Neuronal stem cell (in vitro differentiated cells): Measurements from ENCODE around the gene TSPAN7. TPM values are rescaled to one million over a fixed set of nuclear protein-coding genes. Genes with fewer than 3 reads are reported as not detected.

Experiments
- DNase-seq: peaks from one replicate; pipeline ENCODE4 v3.0.0-alpha.2; 2013; ENCODE audit warnings: low spot score
- H2AFZ ChIP-seq: one replicate; pipeline ENCODE4 v1.6.1; 2013; ENCODE audit warnings: mild to moderate bottlenecking, low read length, inconsistent platforms
- H2AK5ac ChIP-seq: 2 replicates; pipeline ENCODE4 v1.6.1; 2013; ENCODE audit warnings: low read depth, mild to moderate bottlenecking, inconsistent platforms, low read length, moderate library complexity, mixed read lengths
- H2BK120ac ChIP-seq: 2 replicates; pipeline ENCODE4 v1.6.1; 2013; ENCODE audit warnings: low read depth, mild to moderate bottlenecking, inconsistent platforms, low read length, moderate library complexity, mixed read lengths
- H2BK12ac ChIP-seq: one replicate; pipeline ENCODE4 v1.6.1; 2013; ENCODE audit warnings: low read length, inconsistent platforms
- H2BK15ac ChIP-seq: 2 replicates; pipeline ENCODE4 v1.6.1; 2013; ENCODE audit warnings: mild to moderate bottlenecking, low read length, inconsistent platforms, mixed read lengths
- H2BK5ac ChIP-seq: one replicate; pipeline ENCODE4 v1.6.1; 2013; ENCODE audit warnings: inconsistent platforms, mild to moderate bottlenecking, low read length, moderate library complexity
- H3K14ac ChIP-seq: one replicate; pipeline ENCODE4 v1.6.1; 2013; ENCODE audit warnings: low read length, inconsistent platforms
- H3K18ac ChIP-seq: 2 replicates; pipeline ENCODE4 v1.6.1; 2013; ENCODE audit warnings: low read length, inconsistent platforms
- H3K23ac ChIP-seq: 2 replicates; pipeline ENCODE4 v1.6.1; 2013; ENCODE audit warnings: low read depth, mild to moderate bottlenecking, mixed read lengths, low read length, inconsistent platforms; ENCODE audit not compliant: poor library complexity
- H3K27ac ChIP-seq: replicated peaks from 3 replicates; pipeline ENCODE4 v1.5.1; 2013; ENCODE audit warnings: low read length, inconsistent platforms
- H3K27me3 ChIP-seq, 3 experiments: 2 replicates each; pipeline ENCODE4 v1.6.1; 2013; ENCODE audit warnings: low read length in 3 of 3, mild to moderate bottlenecking in 2 of 3, inconsistent platforms in 1 of 3, low read depth in 1 of 3, mixed read lengths in 1 of 3, moderate library complexity in 1 of 3; ENCODE audit not compliant: control insufficient read depth in 3 of 3, insufficient read depth in 3 of 3
- H3K36me3 ChIP-seq, 2 donors: replicated peaks in 1 of 2; 2 replicates each; pipeline ENCODE4 v1.6.1; 2013; ENCODE audit warnings: low read length in 2 of 2; ENCODE audit not compliant: control insufficient read depth in 2 of 2, insufficient read depth in 2 of 2
- H3K4ac ChIP-seq: 2 replicates; pipeline ENCODE4 v1.6.1; 2013; ENCODE audit warnings: inconsistent platforms, mild to moderate bottlenecking, low read length, moderate library complexity
- H3K4me1 ChIP-seq, 2 donors: 1 replicate in 1 of 2; 2 replicates in 1 of 2; pipeline ENCODE4 v1.6.1; 2013; ENCODE audit warnings: low read length in 2 of 2, low read depth in 1 of 2; ENCODE audit not compliant: control insufficient read depth in 2 of 2, insufficient read depth in 1 of 2
- H3K4me2 ChIP-seq: one replicate; pipeline ENCODE4 v1.6.1; 2013; ENCODE audit warnings: mild to moderate bottlenecking, low read length, inconsistent platforms; ENCODE audit not compliant: insufficient read depth, poor library complexity, severe bottlenecking
- H3K4me3 ChIP-seq, 2 donors: 2 replicates each; pipeline ENCODE4 v1.5.1; 2013; ENCODE audit warnings: low read length in 2 of 2, mild to moderate bottlenecking in 2 of 2, inconsistent platforms in 1 of 2, moderate library complexity in 1 of 2
- H3K79me1 ChIP-seq: one replicate; pipeline ENCODE4 v1.6.1; 2013; ENCODE audit warnings: low read depth, mild to moderate bottlenecking, inconsistent platforms, low read length, moderate library complexity
- H3K9ac ChIP-seq: one replicate; pipeline ENCODE4 v1.6.1; 2013; ENCODE audit warnings: mild to moderate bottlenecking, low read depth, low read length, inconsistent platforms; ENCODE audit not compliant: poor library complexity
- H3K9me3 ChIP-seq, 2 donors: replicated peaks in 1 of 2; 2 replicates each; pipeline versions ENCODE3 to v1.6.1; 2013; ENCODE audit warnings: low read length in 2 of 2, mild to moderate bottlenecking in 2 of 2, inconsistent platforms in 1 of 2, low read depth in 1 of 2, mixed read lengths in 1 of 2, moderate library complexity in 1 of 2; ENCODE audit not compliant: control insufficient read depth in 2 of 2, insufficient read depth in 1 of 2
- H4K8ac ChIP-seq: one replicate; pipeline ENCODE4 v1.6.1; 2013; ENCODE audit warnings: low read depth, mild to moderate bottlenecking, inconsistent platforms, low read length, moderate library complexity
- H4K91ac ChIP-seq: one replicate; pipeline ENCODE4 v1.6.1; 2013; ENCODE audit warnings: low read length, low read depth, mild to moderate bottlenecking, inconsistent platforms; ENCODE audit not compliant: poor library complexity
- WGBS, 2 donors: extraction: QIAGEN DNeasy Blood & Tissue Kit; methylation state at CpG; one replicate each; pipeline ENCODE4 v1.1.7; 2013; ENCODE audit warnings: missing lambda C conversion rate in 2 of 2, mixed read lengths in 1 of 2; ENCODE audit not compliant: insufficient read length in 2 of 2, insufficient replicate concordance in 1 of 2; ENCODE audit errors: extremely low coverage in 2 of 2; 5-methylcytosine and 5-hydroxymethylcytosine counted together
- small RNA-seq: library from polyadenylated mRNA; stranded (forward); fragments of <200 nt; extraction: miRNeasy Mini kit (QIAGEN cat#:217004); gene quantifications from one replicate; pipeline ENCODE3, GENCODE V24; 2013; ENCODE audit not compliant: insufficient read depth

TSPAN7 gene

DNA sequence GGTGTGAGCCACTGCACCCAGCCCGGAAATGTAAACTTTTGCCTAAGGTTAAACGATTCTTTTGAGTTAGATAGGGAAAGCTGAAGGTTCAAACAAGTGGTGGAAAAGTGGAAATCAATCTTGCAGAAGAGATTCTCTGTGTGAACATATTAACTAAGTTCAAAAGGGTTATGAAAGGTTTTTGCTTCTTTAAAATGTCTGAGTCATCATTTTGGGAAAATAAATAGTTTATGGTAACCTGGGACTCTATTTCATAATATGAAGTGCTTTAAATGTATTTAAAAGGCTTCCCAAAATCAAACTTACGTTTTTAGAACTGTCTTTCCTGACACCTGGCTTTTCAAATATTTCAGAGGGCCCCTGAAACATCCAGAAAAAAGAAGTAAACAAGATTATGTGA, 166.3 kb downstream of the TSPAN7 start:
- no peaks in the 10 kb centered on the region for H3K36me3 ChIP-seq
- no peak overlapping the region for H2BK5ac ChIP-seq
- no peak overlapping the region for H3K14ac ChIP-seq
- no peak overlapping the region for H2AK5ac ChIP-seq
- H4K91ac ChIP-seq: no peak overlapping the region
- WGBS, 2 donors: no CpG with 5 or more reads among the region's 3 CpGs
- H2AFZ ChIP-seq: no peak overlapping the region
- no peak overlapping the region for H2BK12ac ChIP-seq
- no peak overlapping the region for H3K4me3 ChIP-seq
- no peaks in the 10 kb centered on the region for H3K4me1 ChIP-seq
- H3K9ac ChIP-seq: no peak overlapping the region
- no peaks in the 10 kb centered on the region for H3K79me1 ChIP-seq
- H3K4me2 ChIP-seq: no peak overlapping the region
- peaks cover 0 to 5% (median 0%) of the 10 kb centered on the region in 3 experiments for H3K27me3 ChIP-seq
- H3K18ac ChIP-seq: no peak overlapping the region
- DNase-seq: no peak
- no peak overlapping the region for H2BK15ac ChIP-seq
- no peaks in the 10 kb centered on the region for H3K9me3 ChIP-seq
- H3K27ac ChIP-seq: no peak overlapping the region
- H3K23ac ChIP-seq: no peak overlapping the region
- no peak overlapping the region for H4K8ac ChIP-seq
- no peak overlapping the region for H2BK120ac ChIP-seq
- H3K4ac ChIP-seq: no peak overlapping the region

DNA sequence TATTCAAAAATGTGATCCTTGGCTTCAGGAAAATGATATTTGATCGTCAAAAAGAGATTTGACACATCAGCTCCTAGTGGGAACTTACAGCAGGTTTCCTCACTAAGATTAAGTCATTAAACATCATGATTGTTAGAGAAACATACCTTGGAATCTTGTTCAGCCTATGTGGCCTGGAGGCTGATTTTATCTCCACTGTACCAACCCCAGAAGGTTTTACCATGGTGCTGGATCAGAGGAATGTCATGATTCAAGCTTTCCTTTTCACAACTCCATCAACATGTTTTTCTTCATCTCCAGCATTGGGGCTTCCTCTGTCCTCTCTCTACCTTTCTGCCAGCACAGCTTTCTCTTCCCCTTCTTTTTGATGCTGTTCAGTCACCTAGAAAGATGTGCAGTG, 171.5 kb downstream of the TSPAN7 start:
- Histone ChIP-seq H3K36me3 (no peaks in the 10 kb centered on the region), H2BK15ac (no peak overlapping the region), H2BK5ac (no peak overlapping the region), H2BK12ac (no peak overlapping the region), H2BK120ac (no peak overlapping the region), H3K4me1 (no peaks in the 10 kb centered on the region), H3K79me1 (no peaks in the 10 kb centered on the region), H3K14ac (no peak overlapping the region), H3K27me3 (no peaks in the 10 kb centered on the region), H3K9ac (no peak overlapping the region), H4K8ac (no peak overlapping the region), H3K9me3 (no peaks in the 10 kb centered on the region), H3K27ac (no peak overlapping the region), H4K91ac (no peak overlapping the region), H3K4ac (no peak overlapping the region), H3K23ac (no peak overlapping the region), H2AK5ac (no peak overlapping the region), H2AFZ (no peak overlapping the region), H3K4me3 (no peak overlapping the region), H3K4me2 (no peak overlapping the region), H3K18ac (no peak overlapping the region)
- no CpG with 5 or more reads among the region's 1 CpG for WGBS, 2 donors
- no peak for DNase-seq

Small RNA genes lying within 50 kb of the gene (small RNA-seq; reads per million reads assigned to genes)
- gene RNU7-7P: not detected
